ENCODE measurements around the gene IGLL5.

DNA sequence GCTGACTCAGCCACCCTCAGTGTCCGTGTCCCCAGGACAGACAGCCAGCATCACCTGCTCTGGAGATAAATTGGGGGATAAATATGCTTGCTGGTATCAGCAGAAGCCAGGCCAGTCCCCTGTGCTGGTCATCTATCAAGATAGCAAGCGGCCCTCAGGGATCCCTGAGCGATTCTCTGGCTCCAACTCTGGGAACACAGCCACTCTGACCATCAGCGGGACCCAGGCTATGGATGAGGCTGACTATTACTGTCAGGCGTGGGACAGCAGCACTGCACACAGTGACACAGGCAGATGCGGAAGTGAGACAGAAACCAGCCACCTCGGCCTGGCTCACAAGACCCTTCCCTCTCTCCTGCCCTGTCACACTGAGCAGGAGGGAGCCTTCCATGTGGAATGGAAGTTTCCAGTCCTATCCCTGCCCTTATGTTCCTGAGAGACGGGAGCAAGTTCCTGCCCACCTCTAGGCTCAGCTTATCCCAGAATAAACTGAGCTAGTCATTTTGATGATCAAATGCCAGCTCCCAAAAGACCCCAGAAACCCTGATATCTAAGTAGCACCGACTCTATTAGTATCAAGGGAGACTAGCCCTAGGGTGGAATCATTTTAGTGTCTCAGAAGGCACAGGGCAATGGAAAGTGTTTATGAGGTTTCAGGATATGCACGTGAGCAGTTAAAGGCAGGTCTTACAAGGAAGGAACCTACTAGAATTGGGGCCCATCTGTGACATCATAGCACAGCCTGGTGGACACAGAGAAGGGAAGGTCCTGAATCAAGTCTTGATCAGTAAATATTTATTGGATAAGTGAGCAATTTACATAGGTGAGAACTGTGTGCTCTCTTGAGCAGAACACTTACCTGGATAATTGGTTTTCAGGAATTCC is 6.3 kb upstream of the IGLL5 start:
- no peak for TF ChIP-seq POLR2A (IDR thresholded peaks at IDR 0.05)
- no peak for TF ChIP-seq EP300 (IDR thresholded peaks at IDR 0.05)
- TF ChIP-seq CTCF (IDR thresholded peaks at IDR 0.05) = no peak

Measured in stomach (tissue), 4 donors.